ENCODE results near the gene C1QTNF2.

C1QTNF2 gene

GRCh38 chr5:160357861-160358411, 12.5 kb downstream of the C1QTNF2 start:
- H3K27me3 ChIP-seq (ENCODE audit: insufficient read depth, poor library complexity, severe bottlenecking) = no peaks in the 10 kb centered on the region
- TF ChIP-seq REST (IDR thresholded peaks at IDR 0.05; ENCODE audit: insufficient replicate concordance, low read depth) (no peak), GABPA (IDR thresholded peaks at IDR 0.05; ENCODE audit: low read depth) (no peak), POLR2AphosphoS5 (IDR thresholded peaks at IDR 0.05; ENCODE audit: low read depth) (no peak), SPI1 (IDR thresholded peaks at IDR 0.05; ENCODE audit: borderline replicate concordance, low read depth) (no peak), CTCF (IDR thresholded peaks at IDR 0.05; ENCODE audit: insufficient read depth, low read length) (no peak)
- H3K27ac ChIP-seq (replicated peaks) = no peak overlapping the region
- no peak overlapping the region for H3K4me3 ChIP-seq (replicated peaks; ENCODE audit: insufficient read depth, low read length)
- no peak for DNase-seq (ENCODE audit: low read depth in 1 of 2, low spot score in 1 of 2)

GRCh38 chr5:160357394-160357793, 13.0 kb downstream of the C1QTNF2 start:
- TF ChIP-seq POLR2AphosphoS5 (IDR thresholded peaks at IDR 0.05; ENCODE audit: low read depth) (no peak), CTCF (IDR thresholded peaks at IDR 0.05; ENCODE audit: insufficient read depth, low read length) (no peak), SPI1 (IDR thresholded peaks at IDR 0.05; ENCODE audit: borderline replicate concordance, low read depth) (no peak), GABPA (IDR thresholded peaks at IDR 0.05; ENCODE audit: low read depth) (no peak), REST (IDR thresholded peaks at IDR 0.05; ENCODE audit: insufficient replicate concordance, low read depth) (no peak)

GRCh38 chr5:160356550-160357347, 13.7 kb downstream of the C1QTNF2 start:
- TF ChIP-seq CTCF (IDR thresholded peaks at IDR 0.05; ENCODE audit: insufficient read depth, low read length) (no peak), SPI1 (IDR thresholded peaks at IDR 0.05; ENCODE audit: borderline replicate concordance, low read depth) (no peak), POLR2AphosphoS5 (IDR thresholded peaks at IDR 0.05; ENCODE audit: low read depth) (no peak), GABPA (IDR thresholded peaks at IDR 0.05; ENCODE audit: low read depth) (no peak), REST (IDR thresholded peaks at IDR 0.05; ENCODE audit: insufficient replicate concordance, low read depth) (no peak)
- no peak for DNase-seq (ENCODE audit: low read depth in 1 of 2, low spot score in 1 of 2)
- Histone ChIP-seq H3K27me3 (ENCODE audit: insufficient read depth, poor library complexity, severe bottlenecking) (no peaks in the 10 kb centered on the region), H3K4me3 (replicated peaks; ENCODE audit: insufficient read depth, low read length) (no peak overlapping the region), H3K27ac (replicated peaks) (no peak overlapping the region)

More at GRCh38 chr5:160357394-160357793, 13.0 kb downstream of the C1QTNF2 start:
- Histone ChIP-seq H3K4me3 (replicated peaks; ENCODE audit: insufficient read depth, low read length) (no peak overlapping the region), H3K27me3 (ENCODE audit: insufficient read depth, poor library complexity, severe bottlenecking) (no peaks in the 10 kb centered on the region), H3K27ac (replicated peaks) (no peak overlapping the region)
- no peak for DNase-seq (ENCODE audit: low read depth in 1 of 2, low spot score in 1 of 2)
